ENCODE results near the gene EYA4. TPM values are rescaled to one million over a fixed set of nuclear protein-coding genes. Genes with fewer than 3 reads are reported as not detected.

Gene EYA4
- total RNA-seq (2014; rRNA removed), result 10.0 and 11.6 TPM in 2 replicates
- percentile 68 among the genes with signal in this experiment for Bru-seq, nascent RNA
- percentile 57 among the genes with signal in this experiment for BruChase-seq, experiment 1, labeled RNA remaining after a 6-hour chase
- BruChase-seq, experiment 2, labeled RNA remaining after a 2-hour chase, result percentile 65 among the genes with signal in this experiment
- long read RNA-seq, partial matches to known transcripts, result 6 of 10 reads
- long read RNA-seq, other reads (novel, unspliced or antisense), result 4 of 10 reads

- no peaks in the 10 kb centered on the region for H3K27me3 ChIP-seq (ENCODE audit: low read length)
- peak within 1 kb of the TSS; percentile 62 for H3K27ac ChIP-seq (ENCODE audit: low read length)
- no peaks in the 10 kb centered on the region for H3K9me3 ChIP-seq (ENCODE audit: low read length)
- H3K9me2 ChIP-seq (replicated peaks; ENCODE audit: low read length), result no peaks in the 10 kb centered on the region
- TF ChIP-seq CTCF (conservative IDR thresholded peaks at IDR 0.05; ENCODE audit: low read depth, low read length), result no peak
- TF ChIP-seq EZH2 (IDR thresholded peaks at IDR 0.05; ENCODE audit: low read length, unreplicated experiment), result no peak
- no peak for TF ChIP-seq EZH2phosphoT487 (IDR thresholded peaks at IDR 0.05; ENCODE audit: borderline replicate concordance, low read length)
- ChIA-PET CTCF (interaction anchor here (0.7 kb wide), 1 partner anchor 29 kb away, joined by 4 read pairs; no protein-coding TSS in a partner anchor), POLR2A (ENCODE audit: unreplicated experiment) (no interaction called here)
- H3K36me3 ChIP-seq (ENCODE audit: low read depth, low read length), result no peaks in the 10 kb centered on the region
- peak within 1 kb of the TSS; percentile 92 for H3K4me3 ChIP-seq (ENCODE audit: low read length)
- H3K4me1 ChIP-seq (ENCODE audit: insufficient read depth, low read length), result peaks cover 47% of the 10 kb centered on the region
- intact Hi-C loops (cut with micrococcal nuclease), result loop anchor here (5.0 kb wide), 2 partner anchors 54 to 101 kb away; no protein-coding TSS in a partner anchor
- ATAC-seq, result peak; percentile 70
- peak within 1 kb of the TSS; percentile 92 for H3K4me2 ChIP-seq (ENCODE audit: low read length)
- peak within 1 kb of the TSS; percentile 95 for H2AFZ ChIP-seq (ENCODE audit: low read length)
- BruUV-seq (replicated peaks), result TSS peak; percentile 65
- H4K20me1 ChIP-seq (ENCODE audit: low read length), result no peaks in the 10 kb centered on the region
- peaks cover 52% of the 10 kb centered on the region for H3K79me2 ChIP-seq (ENCODE audit: low read length)
- DNase-seq, result peak; percentile 62
- no peaks in the 10 kb centered on the region for H3F3A ChIP-seq (ENCODE audit: low read length, unreplicated experiment)
- H3K9ac ChIP-seq (ENCODE audit: low read length), result peak within 1 kb of the TSS; percentile 87
Observed at GRCh38 chr6:133241086-133241900, at the start of gene EYA4. Gene EYA4 (plus strand): TSS chr6:133241357. CDS start chr6:133274781, 33,424 bp downstream.

- ATAC-seq, result no peak
- Histone ChIP-seq H3K9me3 (ENCODE audit: low read length) (no peaks in the 10 kb centered on the region), H3K4me3 (ENCODE audit: low read length) (no peak overlapping the region), H3K9me2 (replicated peaks; ENCODE audit: low read length) (no peaks in the 10 kb centered on the region), H2AFZ (ENCODE audit: low read length) (no peak overlapping the region), H3K79me2 (ENCODE audit: low read length) (no peaks in the 10 kb centered on the region), H3K4me2 (ENCODE audit: low read length) (no peak overlapping the region), H4K20me1 (ENCODE audit: low read length) (no peaks in the 10 kb centered on the region), H3K36me3 (ENCODE audit: low read depth, low read length) (no peaks in the 10 kb centered on the region), H3K27ac (ENCODE audit: low read length) (no peak overlapping the region), H3K27me3 (ENCODE audit: low read length) (no peaks in the 10 kb centered on the region), H3K4me1 (ENCODE audit: insufficient read depth, low read length) (no peaks in the 10 kb centered on the region), H3K9ac (ENCODE audit: low read length) (no peak overlapping the region), H3F3A (ENCODE audit: low read length, unreplicated experiment) (no peaks in the 10 kb centered on the region)
- no peak for DNase-seq
- CTCF ChIA-PET, result no interaction called here
- no peak for TF ChIP-seq EZH2phosphoT487 (IDR thresholded peaks at IDR 0.05; ENCODE audit: borderline replicate concordance, low read length)
- no peak for TF ChIP-seq EZH2 (IDR thresholded peaks at IDR 0.05; ENCODE audit: low read length, unreplicated experiment)
- TF ChIP-seq CTCF (conservative IDR thresholded peaks at IDR 0.05; ENCODE audit: low read depth, low read length), result no peak
- POLR2A ChIA-PET (ENCODE audit: unreplicated experiment), result no interaction called here
- BruUV-seq (replicated peaks), result no TSS peak
- intact Hi-C loops (cut with micrococcal nuclease), result loop anchor here (2.0 kb wide), 1 partner anchor 319 kb away; no protein-coding TSS in a partner anchor
Observed at GRCh38 chr6:133193396-133193795, 47.8 kb upstream of the EYA4 start.

Measured in PC-3 (cell line).